Ishikawa (cell line): ENCODE measurements around the gene LCE7A.

ENCODE experiments used
- CEBPB ChIP-seq: IDR thresholded peaks from 2 replicates; pipeline ENCODE4 v1.6.1; 2012
- CREB1 ChIP-seq: IDR thresholded peaks from 2 replicates; pipeline ENCODE4 v1.6.1; 2012; ENCODE audit warnings: low read depth
- EGR1 ChIP-seq: IDR thresholded peaks from 2 replicates; pipeline ENCODE4 v1.6.1; 2012
- EP300 ChIP-seq: IDR thresholded peaks from 2 replicates; pipeline ENCODE4 v1.6.1; 2012; ENCODE audit warnings: borderline replicate concordance
- FOXM1 ChIP-seq: IDR thresholded peaks from 2 replicates; pipeline ENCODE4 v1.6.1; 2012; ENCODE audit warnings: low read depth, borderline replicate concordance
- MAX ChIP-seq: IDR thresholded peaks from 2 replicates; pipeline ENCODE4 v1.6.1; 2012
- NFIC ChIP-seq: IDR thresholded peaks from 2 replicates; pipeline ENCODE4 v1.6.1; 2012
- RAD21 ChIP-seq: IDR thresholded peaks from 2 replicates; pipeline ENCODE4 v1.6.1; 2012; ENCODE audit warnings: low read depth
- REST ChIP-seq: IDR thresholded peaks from 2 replicates; pipeline ENCODE4 v1.6.1; 2012; ENCODE audit warnings: low read depth, mild to moderate bottlenecking
- TAF1 ChIP-seq: IDR thresholded peaks from 2 replicates; pipeline ENCODE4 v1.6.1; 2012; ENCODE audit warnings: low read depth, mild to moderate bottlenecking
- TCF12 ChIP-seq: IDR thresholded peaks from 2 replicates; pipeline ENCODE4 v1.6.1; 2012; ENCODE audit warnings: low read depth
- TEAD4 ChIP-seq: IDR thresholded peaks from 2 replicates; pipeline ENCODE4 v1.6.1; 2012
- YY1 ChIP-seq: IDR thresholded peaks from 2 replicates; pipeline ENCODE4 v1.6.1; 2012; ENCODE audit warnings: low read depth
- ZBTB7A ChIP-seq: IDR thresholded peaks from 2 replicates; pipeline ENCODE4 v1.6.1; 2012; ENCODE audit warnings: low read depth
- TF ChIP-seq, protein P1 (sequence below): IDR thresholded peaks from 2 replicates; pipeline ENCODE4 v1.6.1; 2012

LCE7A gene, protein sequence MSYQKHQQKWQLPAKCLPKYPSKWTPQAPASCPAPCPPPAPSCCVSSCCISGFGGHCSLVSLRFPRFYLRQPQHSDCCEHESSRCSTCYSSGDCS

DNA sequence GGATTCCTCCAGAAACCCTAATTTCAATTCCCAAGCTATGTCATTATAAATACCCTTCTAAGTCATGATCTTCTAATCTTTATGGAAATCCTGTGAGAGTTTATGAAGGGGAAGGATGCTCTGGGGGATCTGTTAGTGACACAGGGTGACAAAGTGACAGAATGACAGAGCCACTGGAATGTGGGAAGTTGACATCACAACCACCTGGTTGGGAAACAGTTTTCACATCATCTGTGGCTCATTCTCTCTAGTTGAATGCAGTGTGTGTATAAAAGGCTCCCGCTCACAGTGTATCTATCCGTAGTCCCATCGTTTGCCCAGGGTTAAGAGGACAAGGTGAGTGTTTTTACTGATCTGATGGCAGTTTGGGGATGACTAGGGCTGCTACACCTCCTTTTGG lies at the start of gene LCE7A:
Gene LCE7A (plus strand): TSS at position 301 of the 400 bp plus-strand sequence. CDS start 702 bp downstream, outside the sequence.
- TF ChIP-seq TAF1 (no peak), TCF12 (no peak), YY1 (no peak), FOXM1 (no peak), CEBPB (no peak), ZBTB7A (no peak)

DNA sequence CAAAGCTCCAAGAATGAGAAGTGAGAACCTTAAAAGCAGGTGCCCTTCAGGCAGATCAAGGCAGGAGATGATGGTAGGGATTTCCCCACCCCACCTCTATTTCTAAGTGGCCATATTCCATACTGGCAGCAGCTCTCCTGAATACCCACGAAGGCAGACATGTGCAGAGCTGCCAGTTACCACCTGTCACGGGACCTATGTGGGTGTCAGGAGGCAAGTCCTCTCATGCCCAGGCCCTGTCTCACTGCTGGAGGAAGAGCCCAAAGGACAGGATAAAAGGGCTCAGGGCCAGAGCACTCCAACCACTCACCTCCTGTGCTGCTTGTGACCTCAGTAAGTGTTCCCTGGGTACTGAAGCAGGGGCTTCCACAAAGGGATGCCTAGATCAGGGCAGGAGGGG lies 48.7 kb upstream of the LCE7A start:
- no peak for TF ChIP-seq EP300
- no peak for TF ChIP-seq YY1
- TF ChIP-seq MAX, result no peak
- TF ChIP-seq FOXM1, result no peak
- TF ChIP-seq NFIC, result no peak
- TF ChIP-seq EGR1, result no peak
- no peak for TF ChIP-seq RAD21

- TF ChIP-seq TAF1 (no peak), EP300 (no peak), REST (no peak), MAX (no peak), YY1 (no peak), FOXM1 (no peak), TCF12 (no peak), TEAD4 (no peak), ZBTB7A (no peak)
- TF ChIP-seq, protein P1, sequence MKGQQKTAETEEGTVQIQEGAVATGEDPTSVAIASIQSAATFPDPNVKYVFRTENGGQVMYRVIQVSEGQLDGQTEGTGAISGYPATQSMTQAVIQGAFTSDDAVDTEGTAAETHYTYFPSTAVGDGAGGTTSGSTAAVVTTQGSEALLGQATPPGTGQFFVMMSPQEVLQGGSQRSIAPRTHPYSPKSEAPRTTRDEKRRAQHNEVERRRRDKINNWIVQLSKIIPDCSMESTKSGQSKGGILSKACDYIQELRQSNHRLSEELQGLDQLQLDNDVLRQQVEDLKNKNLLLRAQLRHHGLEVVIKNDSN, result no peak
Observed at GRCh38 chr1:152811671-152812070, 48.1 kb upstream of the LCE7A start, which contains the start of gene LCE1B. LCE1B (plus strand) TSS chr1:152811971; CDS start chr1:152812447, 476 bp downstream.

- no peak for TF ChIP-seq REST
- no peak for TF ChIP-seq EP300
- no peak for TF ChIP-seq TAF1
- no peak for TF ChIP-seq RAD21
- TF ChIP-seq CREB1, result no peak
Observed at GRCh38 chr1:152817309-152817708, 42.5 kb upstream of the LCE7A start.

- TF ChIP-seq EP300 (no peak), NFIC (no peak), TEAD4 (no peak), YY1 (no peak), EGR1 (no peak), TAF1 (no peak), RAD21 (no peak), REST (no peak), CEBPB (no peak), ZBTB7A (no peak), MAX (no peak), TCF12 (no peak), CREB1 (no peak), FOXM1 (no peak)
- TF ChIP-seq, protein P1, result no peak
Observed at GRCh38 chr1:152823294-152823693, 36.5 kb upstream of the LCE7A start.
